NCI-H748 (cell line): ENCODE measurements around the gene DOCK1.

ENCODE experiments used
- DNase-seq: peaks from one replicate; lab custom pipeline; 2025; ENCODE audit not compliant: unreplicated experiment; lab: John Stamatoyannopoulos, UW

Gene DOCK1

GRCh38 chr10:127159648-127160245, 254.5 kb downstream of the DOCK1 start:
- DNase-seq = no peak

- DNase-seq = no peak
These were observed 256.3 kb downstream of the DOCK1 start for GRCh38 chr10:127161482-127161881.

- DNase-seq = no peak
These were observed 257.6 kb downstream of the DOCK1 start for GRCh38 chr10:127162841-127163240.

GRCh38 chr10:127168261-127168660, 263.0 kb downstream of the DOCK1 start:
- no peak for DNase-seq

- no peak for DNase-seq
These were observed 269.6 kb downstream of the DOCK1 start for GRCh38 chr10:127174866-127175265.

GRCh38 chr10:127175357-127176110, 270.3 kb downstream of the DOCK1 start:
- DNase-seq = no peak

GRCh38 chr10:127176649-127177048, 271.4 kb downstream of the DOCK1 start:
- DNase-seq = no peak

- DNase-seq = no peak
These were observed 274.5 kb downstream of the DOCK1 start for GRCh38 chr10:127179612-127180250.

GRCh38 chr10:127182161-127182560, 276.9 kb downstream of the DOCK1 start:
- DNase-seq = no peak

- DNase-seq = no peak
These were observed 279.4 kb downstream of the DOCK1 start for GRCh38 chr10:127184582-127184981.

- DNase-seq = no peak
These were observed 281.6 kb downstream of the DOCK1 start for GRCh38 chr10:127186813-127187212.

- DNase-seq = no peak
These were observed 284.0 kb downstream of the DOCK1 start for GRCh38 chr10:127189226-127189625.

- no peak for DNase-seq
These were observed 285.2 kb downstream of the DOCK1 start for GRCh38 chr10:127190427-127190826.

- no peak for DNase-seq
These were observed 287.9 kb downstream of the DOCK1 start for GRCh38 chr10:127193125-127193524.

GRCh38 chr10:127194111-127194510, 288.9 kb downstream of the DOCK1 start:
- no peak for DNase-seq

GRCh38 chr10:127194599-127194998, 289.4 kb downstream of the DOCK1 start:
- no peak for DNase-seq

- DNase-seq = peak; percentile 12
These were observed 289.8 kb downstream of the DOCK1 start for GRCh38 chr10:127195041-127195506.

- DNase-seq = peak; percentile 57
These were observed 290.5 kb downstream of the DOCK1 start for GRCh38 chr10:127195571-127196281.

GRCh38 chr10:127196282-127197153, 291.3 kb downstream of the DOCK1 start, which contains the start of gene INSYN2A:
TSS of gene INSYN2A (minus strand) at chr10:127196591. CDS start at chr10:127176395, 20,196 bp downstream.
- DNase-seq = peak; percentile 61

- DNase-seq = no peak
These were observed 291.9 kb downstream of the DOCK1 start for GRCh38 chr10:127197154-127197432.

- DNase-seq = peak; percentile 36
These were observed 293.1 kb downstream of the DOCK1 start for GRCh38 chr10:127198307-127198706.
